CD4-positive, alpha-beta T cell (primary cell): ENCODE results near the gene KRI1. TPM values are rescaled to one million over a fixed set of nuclear protein-coding genes. Genes with fewer than 3 reads are reported as not detected.
A peak's percentile ranks its signal among the peaks of the same experiment; 100 is the strongest.

Source experiments
- ATAC-seq: fragments of 200-7000 bp; cut with Tn5 transposase; one replicate; pipeline ENCODE4 v1.10.0; 2022; ENCODE audit warnings: mild to moderate bottlenecking; ENCODE audit not compliant: poor library complexity
- CTCF ChIA-PET: fragments of 350-600 bp; sonication (Branson Sonifier 250); formaldehyde crosslinking; loops from one replicate; lab custom pipeline; 2021; ENCODE audit warnings: antibody characterized with exemption, inconsistent platforms; lab: Charles Lee
- POLR2A ChIA-PET: fragments of 350-600 bp; sonication (Branson Sonifier 250); formaldehyde crosslinking; loops from one replicate; lab custom pipeline; 2021; ENCODE audit warnings: antibody characterized with exemption, inconsistent platforms; lab: Charles Lee
- DNase-seq, 14 experiments: peaks; one replicate each; pipeline ENCODE4 v3.0.0-alpha.2; 2013 to 2020; ENCODE audit warnings: mixed read lengths in 2 of 14
- H3K27ac ChIP-seq, 2 donors: one replicate each; pipeline versions ENCODE4 v1.5.1 to v1.7.0; 2013; ENCODE audit warnings: low read length in 2 of 2, low read depth in 1 of 2, mild to moderate bottlenecking in 1 of 2
- H3K27me3 ChIP-seq, 2 experiments: 1 replicate in 1 of 2; 2 replicates in 1 of 2; pipeline versions ENCODE4 v1.6.1 to v1.7.0; 2013; ENCODE audit warnings: low read length in 2 of 2, control low read depth in 1 of 2, mild to moderate bottlenecking in 1 of 2, moderate library complexity in 1 of 2; ENCODE audit not compliant: insufficient read depth in 2 of 2, control insufficient read depth in 1 of 2
- H3K36me3 ChIP-seq: one replicate; pipeline ENCODE4 v1.6.1; 2013; ENCODE audit warnings: low read length, control low read depth; ENCODE audit not compliant: insufficient read depth
- H3K4me1 ChIP-seq: one replicate; pipeline ENCODE4 v1.6.1; 2013; ENCODE audit warnings: low read length, control low read depth; ENCODE audit not compliant: insufficient read depth
- H3K4me3 ChIP-seq: one replicate; pipeline ENCODE4 v1.5.1; 2013; ENCODE audit warnings: mild to moderate bottlenecking, low read length, moderate library complexity
- H3K9me3 ChIP-seq, 2 experiments: 1 replicate in 1 of 2; 2 replicates in 1 of 2; pipeline versions ENCODE4 v1.6.1 to v1.7.0; 2013; ENCODE audit warnings: low read length in 2 of 2, mild to moderate bottlenecking in 2 of 2, control low read depth in 1 of 2, moderate library complexity in 1 of 2; ENCODE audit not compliant: control insufficient read depth in 1 of 2, insufficient read depth in 1 of 2
- H3K27ac Mint-ChIP-seq: one replicate; pipeline ENCODE4 v1.8.0; 2020; ENCODE audit warnings: mixed read lengths
- H3K27me3 Mint-ChIP-seq: one replicate; pipeline ENCODE4 v1.8.0; 2021; ENCODE audit warnings: mixed read lengths
- H3K36me3 Mint-ChIP-seq: one replicate; pipeline ENCODE4 v1.8.0; 2021; ENCODE audit warnings: low read depth, mixed read lengths
- H3K4me1 Mint-ChIP-seq: one replicate; pipeline ENCODE4 v1.8.0; 2021; ENCODE audit warnings: low read depth, mixed read lengths
- H3K4me3 Mint-ChIP-seq: one replicate; pipeline ENCODE4 v1.8.0; 2020; ENCODE audit warnings: mild to moderate bottlenecking, mixed read lengths
- H3K9me3 Mint-ChIP-seq: one replicate; pipeline ENCODE4 v1.8.0; 2020; ENCODE audit warnings: mixed read lengths
- CTCF ChIP-seq: fragments of 200-600 bp; IDR thresholded peaks from one replicate; pipeline ENCODE4 v1.8.0; 2022; ENCODE audit warnings: antibody characterized with exemption, mild to moderate bottlenecking
- intact Hi-C, 2 experiments: fragments of 100-400 bp; cut with DNase I in 1 of 2; cut with micrococcal nuclease in 1 of 2; formaldehyde crosslinking; loops; one replicate each; pipeline versions ENCODE4 v1.15.1 to v1.9.0; 2023 to 2025; cut with DNase I, micrococcal nuclease
- total RNA-seq, 174 experiments: library from RNA in 2 of 174; stranded (reverse) in 2 of 174; gene quantifications; one replicate each; pipeline ENCODE4 v1.2.3 and lab custom pipeline; 2021 to 2026

Gene KRI1
- total RNA-seq, 2 experiments from 2014 or later = 36.8 to 39.6 TPM

GRCh38 chr19:10516671-10517286, 49.0 kb downstream of the KRI1 start:
- H3K9me3 Mint-ChIP-seq = no peaks in the 10 kb centered on the region
- DNase-seq (peak in 1 of 14 experiments; percentile 54), ATAC-seq (no peak)
- Histone ChIP-seq H3K9me3 (peaks cover 0 to 22% of the 10 kb centered on the region in 2 experiments), H3K27ac (no peak overlapping the region), H3K27me3 (peaks cover 59% of the 10 kb centered on the region in 2 experiments), H3K4me1 (peaks cover 38% of the 10 kb centered on the region), H3K36me3 (no peaks in the 10 kb centered on the region), H3K4me3 (peak overlapping the region; percentile 52)
- peak overlapping the region; percentile 36 for H3K4me3 Mint-ChIP-seq
- H3K27me3 Mint-ChIP-seq = peaks cover 65% of the 10 kb centered on the region
- ChIA-PET POLR2A (no interaction called here), CTCF (interaction anchor here (0.7 kb wide), 1 partner anchor 55 kb away, joined by 3 read pairs; no protein-coding TSS in a partner anchor)
- H3K36me3 Mint-ChIP-seq = no peaks in the 10 kb centered on the region
- intact Hi-C loops = no loop called here
- peaks cover 31% of the 10 kb centered on the region for H3K4me1 Mint-ChIP-seq
- TF ChIP-seq CTCF = no peak
- no peak overlapping the region for H3K27ac Mint-ChIP-seq

GRCh38 chr19:10516064-10516385, 49.8 kb downstream of the KRI1 start:
- H3K9me3 Mint-ChIP-seq = no peaks in the 10 kb centered on the region
- Histone ChIP-seq H3K9me3 (peaks cover 0 to 22% of the 10 kb centered on the region in 2 experiments), H3K27ac (no peak overlapping the region), H3K4me3 (peak overlapping the region; percentile 52), H3K4me1 (peaks cover 38% of the 10 kb centered on the region), H3K36me3 (no peaks in the 10 kb centered on the region), H3K27me3 (peaks cover 59% of the 10 kb centered on the region in 2 experiments)
- ATAC-seq (no peak), DNase-seq (peak in 3 of 14 experiments; percentile 51 to 79 (median 62))
- peaks cover 31% of the 10 kb centered on the region for H3K4me1 Mint-ChIP-seq
- H3K27ac Mint-ChIP-seq = no peak overlapping the region
- ChIA-PET POLR2A (no interaction called here), CTCF (interaction anchor here (0.7 kb wide), 1 partner anchor 55 kb away, joined by 3 read pairs; no protein-coding TSS in a partner anchor)
- H3K27me3 Mint-ChIP-seq = peaks cover 65% of the 10 kb centered on the region
- no peak for TF ChIP-seq CTCF
- intact Hi-C loops = no loop called here
- H3K36me3 Mint-ChIP-seq = no peaks in the 10 kb centered on the region
- H3K4me3 Mint-ChIP-seq = no peak overlapping the region

GRCh38 chr19:10514211-10515145, 51.3 kb downstream of the KRI1 start:
- Mint-ChIP-seq H3K27me3 (peaks cover 61% of the 10 kb centered on the region), H3K9me3 (no peaks in the 10 kb centered on the region), H3K27ac (no peak overlapping the region), H3K36me3 (no peaks in the 10 kb centered on the region), H3K4me3 (no peak overlapping the region), H3K4me1 (peaks cover 30% of the 10 kb centered on the region)
- Histone ChIP-seq H3K9me3 (peaks cover 0 to 22% of the 10 kb centered on the region in 2 experiments), H3K4me1 (peaks cover 44% of the 10 kb centered on the region), H3K36me3 (no peaks in the 10 kb centered on the region), H3K27ac (no peak overlapping the region), H3K27me3 (peaks cover 56 to 59% of the 10 kb centered on the region in 2 experiments), H3K4me3 (peak overlapping the region; percentile 14)
- ChIA-PET CTCF (no interaction called here), POLR2A (no interaction called here)
- intact Hi-C loops = no loop called here
- DNase-seq (peak in 11 of 14 experiments; percentile 16 to 69 (median 31)), ATAC-seq (peak; percentile 68)
- TF ChIP-seq CTCF = no peak
